Measurements from ENCODE around the gene GYPC.

GRCh38 chr2:126677176-126677538 is 21.2 kb downstream of the GYPC start:
- no peak for TF ChIP-seq FOXP4 (CRISPR knock-in tag; IDR thresholded peaks at IDR 0.05)
- no peak for TF ChIP-seq ELF4 (CRISPR knock-in tag; IDR thresholded peaks at IDR 0.05; ENCODE audit: low read depth)
- no peak for TF ChIP-seq CTCF (IDR thresholded peaks at IDR 0.05)
- no peak for TF ChIP-seq E2F5 (CRISPR knock-in tag; IDR thresholded peaks at IDR 0.05)
- TF ChIP-seq ZNF532 (CRISPR knock-in tag; IDR thresholded peaks at IDR 0.05; ENCODE audit: borderline replicate concordance), result no peak
- no peak for TF ChIP-seq ATF2 (CRISPR knock-in tag; IDR thresholded peaks at IDR 0.05; ENCODE audit: borderline replicate concordance, low read depth)
- TF ChIP-seq NR2C2 (CRISPR knock-in tag; IDR thresholded peaks at IDR 0.05), result no peak
- no peak for TF ChIP-seq ZNF512 (CRISPR knock-in tag; IDR thresholded peaks at IDR 0.05; ENCODE audit: borderline replicate concordance)
